VCaP (cell line): ENCODE measurements around the gene GAB2.

ENCODE experiments used
- H3K27ac ChIP-seq: fragments of 450-650 bp; 2 replicates; pipeline ENCODE4 v1.5.1; 2017
- CTCF ChIP-seq: fragments of 450-650 bp; conservative IDR thresholded peaks from 2 replicates; pipeline ENCODE4 v1.5.1; 2017; ENCODE audit warnings: mild to moderate bottlenecking, moderate library complexity

GAB2 gene

DNA sequence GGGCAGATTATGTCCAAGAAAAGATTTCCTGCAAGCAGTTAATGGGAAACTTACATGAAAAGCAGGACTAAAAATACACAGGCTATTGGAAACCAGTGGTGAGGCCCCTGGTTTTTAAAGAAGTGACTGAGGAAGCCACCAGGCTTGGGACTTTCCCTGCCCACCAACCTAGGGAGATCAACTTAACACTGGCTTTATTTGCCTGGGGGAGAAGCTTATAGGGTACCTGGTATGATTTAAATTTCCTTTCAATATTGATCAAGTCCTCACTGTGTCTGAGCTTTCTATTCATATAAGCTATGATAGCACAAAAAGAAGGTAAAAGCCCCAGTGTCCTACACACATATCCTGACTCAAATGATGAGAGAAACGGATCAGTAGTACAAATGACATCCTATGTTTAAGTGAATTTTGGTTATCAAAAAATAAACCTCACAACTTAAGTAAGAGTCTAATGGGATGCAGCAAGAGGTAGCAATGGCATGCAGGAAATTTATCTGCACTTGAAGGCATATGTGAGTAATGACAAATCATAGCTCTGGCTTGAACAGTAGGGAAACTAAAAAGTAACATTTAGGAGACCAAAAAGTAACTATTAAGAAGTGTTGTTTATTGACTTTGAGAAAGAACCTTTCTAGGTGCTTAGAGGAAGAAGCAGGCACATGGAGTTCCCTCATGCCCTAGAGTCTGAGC lies 85.3 kb downstream of the GAB2 start:
- no peak overlapping the region for H3K27ac ChIP-seq
- no peak for TF ChIP-seq CTCF

DNA sequence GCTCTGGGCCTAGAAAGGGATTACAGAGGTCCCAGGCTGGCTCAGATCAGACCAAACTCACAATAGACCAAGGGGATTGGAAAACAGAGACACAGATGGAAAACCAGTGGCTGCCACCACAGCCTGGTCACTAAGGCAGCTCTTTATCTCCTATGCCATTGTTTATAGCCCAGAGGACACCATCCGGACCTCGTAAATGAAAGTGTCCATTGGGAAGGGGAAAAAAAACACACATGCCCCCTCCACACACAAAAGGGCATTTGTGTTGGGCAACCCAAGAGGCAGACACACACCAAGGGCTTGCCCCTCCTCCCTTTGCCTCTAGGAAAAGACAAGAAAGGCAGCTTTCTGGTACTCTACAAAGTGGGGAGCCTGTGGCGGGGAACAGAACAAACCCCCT lies 85.9 kb downstream of the GAB2 start:
- TF ChIP-seq CTCF = no peak
- H3K27ac ChIP-seq = no peak overlapping the region

GRCh38 chr11:78330361-78330760 lies 87.3 kb downstream of the GAB2 start:
- H3K27ac ChIP-seq = no peak overlapping the region

GRCh38 chr11:78327945-78328344 lies 89.7 kb downstream of the GAB2 start:
- no peak for TF ChIP-seq CTCF

More at GRCh38 chr11:78330361-78330760, 87.3 kb downstream of the GAB2 start:
- TF ChIP-seq CTCF = no peak

GRCh38 chr11:78325274-78325781 lies 92.3 kb downstream of the GAB2 start:
- no peak overlapping the region for H3K27ac ChIP-seq
- no peak for TF ChIP-seq CTCF

More at GRCh38 chr11:78327945-78328344, 89.7 kb downstream of the GAB2 start:
- no peak overlapping the region for H3K27ac ChIP-seq

DNA sequence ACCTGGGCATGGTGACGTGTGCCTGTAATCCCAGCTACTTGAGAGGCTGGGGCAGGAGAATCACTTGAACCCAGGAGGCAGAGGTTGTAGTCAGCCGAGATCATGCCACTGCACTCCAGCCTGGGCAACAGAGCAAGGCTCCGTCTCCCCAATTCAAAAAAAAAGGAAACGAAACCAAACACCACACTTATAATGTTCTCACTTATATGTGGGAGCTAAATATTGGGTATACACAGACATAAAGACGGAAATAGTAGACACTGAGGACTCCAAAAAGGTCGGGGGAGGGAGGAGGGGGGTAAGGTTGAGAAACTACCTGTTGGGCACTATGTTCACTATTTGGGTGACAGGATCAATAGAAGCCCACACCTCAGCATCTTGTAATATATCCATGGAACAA lies 94.3 kb downstream of the GAB2 start:
- no peak overlapping the region for H3K27ac ChIP-seq
- TF ChIP-seq CTCF = no peak

- H3K27ac ChIP-seq = 0 out of 2 replicates have a peak overlapping the region, but pooled peaks have one; percentile 16
- TF ChIP-seq CTCF = no peak
These were observed 98.1 kb downstream of the GAB2 start for GRCh38 chr11:78319453-78319955.
